GM19395 (cell line): ENCODE results near the gene CCDC13.
"Not testable (repeated sequence)": the region's sequence is repeated elsewhere in the genome, so short reads cannot be mapped to it uniquely, and the experiment has no call there.

ENCODE experiments used
- ATAC-seq: cut with Tn5 transposase; IDR thresholded peaks from one replicate; pipeline ENCODE4 v1.9.1; 2021; ENCODE audit warnings: mild to moderate bottlenecking, moderate library complexity; ENCODE audit not compliant: unreplicated experiment

CCDC13 gene, protein sequence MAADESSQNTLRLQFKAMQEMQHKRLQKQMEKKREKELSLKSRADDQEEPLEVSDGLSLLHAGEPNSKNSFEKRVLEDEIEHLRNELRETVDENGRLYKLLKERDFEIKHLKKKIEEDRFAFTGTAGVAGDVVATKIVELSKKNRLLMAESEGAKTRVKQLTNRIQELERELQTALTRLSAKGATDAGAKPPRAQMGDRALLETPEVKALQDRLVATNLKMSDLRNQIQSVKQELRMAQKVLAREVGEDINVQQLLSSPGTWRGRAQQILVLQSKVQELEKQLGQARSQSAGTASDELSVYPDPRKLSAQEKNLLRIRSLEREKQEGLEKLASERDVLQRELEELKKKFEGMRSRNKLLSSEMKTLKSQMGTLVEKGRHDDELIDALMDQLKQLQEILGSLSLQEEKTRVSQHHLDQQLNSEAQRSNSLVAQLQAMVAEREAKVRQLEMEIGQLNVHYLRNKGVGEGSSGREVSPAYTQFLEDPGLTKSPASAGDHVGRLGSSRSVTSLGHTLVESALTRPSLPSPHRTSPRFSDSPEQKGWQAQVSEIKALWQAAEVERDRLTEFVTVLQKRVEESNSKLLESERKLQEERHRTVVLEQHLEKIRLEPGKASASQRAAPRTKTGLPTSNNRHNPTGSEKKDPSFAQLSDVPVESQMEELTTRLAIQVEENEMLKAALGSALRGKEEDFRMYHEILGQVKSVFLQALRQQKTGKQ

DNA sequence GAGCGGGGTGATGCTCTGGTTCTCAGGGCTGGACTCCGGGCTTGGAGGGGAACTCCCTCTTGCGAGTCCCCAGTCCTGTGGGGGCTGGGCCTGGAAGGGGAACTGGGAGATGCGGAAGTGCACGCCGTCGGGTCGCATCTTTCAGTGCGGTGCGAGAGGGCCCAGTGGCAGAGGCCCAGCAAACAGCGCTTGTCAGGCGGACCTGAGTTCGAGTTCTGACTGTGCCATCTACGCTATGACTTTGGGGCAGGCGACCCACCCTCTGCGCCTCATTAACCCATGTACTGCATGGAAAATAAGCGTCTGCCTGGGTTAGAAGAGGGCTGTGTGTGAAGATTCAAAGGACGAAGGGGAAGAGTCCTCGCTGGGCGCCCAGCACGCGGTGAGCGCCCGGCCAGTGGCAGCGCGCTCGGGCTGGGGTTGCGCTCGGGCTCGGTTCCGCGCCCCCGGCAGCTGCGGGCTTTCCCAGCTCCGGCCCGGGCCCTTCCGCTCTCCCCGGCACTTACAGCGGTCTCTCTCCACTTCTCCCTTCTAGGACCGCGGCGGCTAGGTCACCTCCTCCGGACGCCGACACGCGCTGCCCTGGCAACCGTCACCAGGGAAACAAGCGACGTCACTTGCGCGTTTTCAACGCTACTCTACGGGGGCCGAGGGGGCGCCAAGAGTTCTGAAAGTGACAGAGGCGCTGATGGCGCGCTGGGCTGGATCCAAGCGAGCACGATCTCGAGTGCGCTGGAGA lies at the start of gene CCDC13:
Gene CCDC13 (minus strand): TSS at position 584 of the 739 bp plus-strand sequence. CDS start 14,908 bp downstream, outside the sequence.
- ATAC-seq, result peak; percentile 97

- ATAC-seq, result no peak
Measured at GRCh38 chr3:42822828-42823227, 49.8 kb upstream of the CCDC13 start.

DNA sequence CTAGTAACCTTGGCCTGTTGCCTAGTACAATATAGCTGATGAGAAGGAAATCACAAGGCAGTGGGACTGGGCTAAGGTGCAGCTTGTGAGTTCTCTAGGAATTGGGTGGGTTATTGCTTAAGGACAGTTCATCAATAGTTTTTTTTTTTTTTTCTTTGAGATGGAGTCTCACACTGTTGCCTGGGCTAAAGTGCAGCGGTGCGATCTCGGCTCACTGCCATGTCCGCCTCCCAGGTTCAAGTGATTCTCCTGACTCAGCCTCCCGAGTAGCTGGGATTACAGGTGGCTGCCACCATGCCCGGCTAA lies 47.6 kb upstream of the CCDC13 start:
- no peak for ATAC-seq

DNA sequence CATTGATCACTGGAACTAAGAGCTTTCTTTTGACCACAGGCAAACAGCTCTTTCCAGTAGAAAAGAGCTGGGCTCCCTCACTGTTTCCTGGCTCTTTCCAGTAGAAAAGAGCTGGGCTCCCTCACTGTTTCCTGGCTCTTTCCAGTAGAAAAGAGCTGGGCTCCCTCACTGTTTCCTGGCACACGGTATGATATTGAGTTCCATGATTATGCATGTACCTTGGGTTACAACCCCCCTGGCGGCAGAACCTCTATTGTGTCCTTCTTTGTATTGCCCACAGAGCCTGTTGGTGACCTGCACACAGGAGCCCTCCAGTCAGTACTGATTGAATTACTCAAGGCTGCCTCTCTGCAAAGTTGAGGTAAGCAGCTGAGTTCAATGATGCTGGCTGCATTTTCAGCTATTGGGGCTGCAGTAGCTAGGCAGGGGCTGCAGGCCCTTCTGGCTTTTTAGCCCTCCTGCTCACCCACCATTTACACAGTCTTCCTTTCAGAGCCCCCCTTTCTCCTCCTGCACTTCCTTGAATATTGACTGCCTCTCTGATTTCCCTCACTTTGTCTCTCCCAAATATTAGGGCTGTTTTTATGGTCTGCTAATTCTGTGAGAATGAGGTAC lies 46.4 kb upstream of the CCDC13 start:
- no peak for ATAC-seq

GRCh38 chr3:42815826-42816225 lies 42.8 kb upstream of the CCDC13 start:
- no peak for ATAC-seq

DNA sequence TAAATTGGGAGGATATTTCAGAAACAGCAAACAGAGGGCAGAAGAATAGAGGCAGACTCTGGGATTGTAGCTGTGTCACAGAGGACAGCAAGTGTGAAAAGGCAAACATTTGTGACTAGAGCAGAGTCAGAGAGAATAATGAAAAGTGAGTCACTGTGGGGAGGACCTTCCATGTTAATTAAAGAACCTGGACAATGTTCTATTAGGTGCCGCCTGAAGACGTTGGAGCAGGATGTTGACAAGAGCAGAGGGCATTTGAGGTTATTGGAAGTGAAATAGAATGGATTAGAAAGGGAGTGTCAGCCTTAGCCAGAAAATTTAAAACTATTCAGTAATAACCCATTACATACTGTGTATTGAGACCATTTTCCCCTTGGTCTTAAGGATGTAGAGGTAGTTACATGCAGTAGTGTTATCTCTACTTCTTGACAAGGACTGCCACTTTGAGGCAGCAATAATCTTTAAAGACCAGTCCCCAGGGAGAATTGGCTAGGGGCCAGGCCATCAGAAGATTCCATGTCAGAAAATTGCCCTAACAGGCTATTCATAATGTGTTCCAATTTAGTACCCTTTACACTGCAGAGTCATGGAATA lies 42.0 kb upstream of the CCDC13 start:
- ATAC-seq, result no peak

DNA sequence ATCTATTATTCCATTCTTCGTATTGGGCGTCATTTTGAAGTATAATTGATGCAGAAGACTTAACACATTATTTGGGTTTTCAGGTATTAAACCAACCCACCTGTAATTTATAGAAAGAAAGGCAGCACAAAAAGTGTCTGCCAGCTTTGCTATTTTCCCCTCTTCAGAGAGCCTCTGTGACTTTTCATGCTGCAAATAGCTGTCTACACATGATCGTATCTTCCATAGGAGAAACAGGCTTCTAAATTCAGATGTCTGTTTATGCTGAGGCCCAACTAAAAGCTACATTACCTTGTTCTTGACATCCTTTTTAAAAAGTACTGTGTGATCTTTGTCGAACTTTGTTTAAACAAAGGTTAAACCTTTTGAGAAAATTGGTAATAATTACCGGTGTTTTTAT lies 41.2 kb upstream of the CCDC13 start:
- no peak for ATAC-seq

GRCh38 chr3:42811118-42811883 lies 38.2 kb upstream of the CCDC13 start:
- ATAC-seq, result not testable (repeated sequence)

DNA sequence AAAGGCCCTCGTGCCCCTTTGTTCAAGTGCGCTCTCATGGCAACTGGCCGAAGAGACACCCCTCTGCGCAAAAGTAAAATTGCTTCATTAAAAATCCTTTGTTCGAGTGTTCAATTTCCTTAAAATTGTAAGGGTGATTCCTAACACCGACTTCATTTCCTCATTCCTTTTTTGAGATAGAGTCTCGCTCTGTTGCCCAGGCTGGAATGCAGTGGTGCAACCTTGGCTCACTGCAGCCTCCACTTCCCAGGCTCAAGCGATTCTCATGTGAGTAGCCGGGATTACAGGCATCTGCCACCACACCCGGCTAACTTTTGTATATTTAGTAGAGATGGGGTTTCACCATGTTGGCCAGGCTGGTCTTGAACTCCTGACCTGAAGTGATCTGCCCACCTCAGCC lies 37.7 kb upstream of the CCDC13 start:
- not testable (repeated sequence) for ATAC-seq

DNA sequence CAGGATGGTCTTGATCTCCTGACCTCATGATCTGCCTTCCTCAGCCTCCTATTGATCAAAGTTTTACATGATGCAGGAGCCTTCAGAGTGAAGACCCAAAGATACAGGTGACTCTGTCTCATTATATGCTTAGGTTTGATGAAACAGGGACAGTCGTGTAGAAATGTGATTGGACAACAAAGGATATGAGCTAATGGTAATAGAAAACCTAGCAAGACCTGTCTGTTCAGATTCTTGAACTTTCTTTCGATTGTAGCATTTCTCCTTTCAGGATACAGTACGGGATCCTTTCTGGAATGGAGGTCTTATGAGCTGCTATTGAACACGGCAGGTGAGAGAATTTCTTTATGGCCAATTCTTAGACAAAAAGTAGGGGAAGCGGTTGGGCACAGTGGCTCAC lies 36.1 kb upstream of the CCDC13 start, which contains the start of gene ACKR2:
Gene ACKR2 (plus strand): TSS at position 244 of the 400 bp plus-strand sequence. CDS start 55,058 bp downstream, outside the sequence.
- no peak for ATAC-seq

GRCh38 chr3:42807929-42808328 lies 34.9 kb upstream of the CCDC13 start:
- ATAC-seq, result no peak

GRCh38 chr3:42805141-42805821 lies 32.2 kb upstream of the CCDC13 start:
- ATAC-seq, result no peak

- ATAC-seq, result peak; percentile 33
Measured at GRCh38 chr3:42804831-42805132, 31.7 kb upstream of the CCDC13 start.

- ATAC-seq, result peak; percentile 98
Measured at GRCh38 chr3:42804106-42804830, 31.2 kb upstream of the CCDC13 start, which contains the start of gene HIGD1A. Gene HIGD1A (minus strand): TSS chr3:42804490. CDS start chr3:42794253, 10,237 bp downstream.

GRCh38 chr3:42803414-42804105 lies 30.5 kb upstream of the CCDC13 start:
- ATAC-seq, result peak; percentile 30

- no peak for ATAC-seq
Measured at GRCh38 chr3:42802876-42803413, 29.9 kb upstream of the CCDC13 start.

DNA sequence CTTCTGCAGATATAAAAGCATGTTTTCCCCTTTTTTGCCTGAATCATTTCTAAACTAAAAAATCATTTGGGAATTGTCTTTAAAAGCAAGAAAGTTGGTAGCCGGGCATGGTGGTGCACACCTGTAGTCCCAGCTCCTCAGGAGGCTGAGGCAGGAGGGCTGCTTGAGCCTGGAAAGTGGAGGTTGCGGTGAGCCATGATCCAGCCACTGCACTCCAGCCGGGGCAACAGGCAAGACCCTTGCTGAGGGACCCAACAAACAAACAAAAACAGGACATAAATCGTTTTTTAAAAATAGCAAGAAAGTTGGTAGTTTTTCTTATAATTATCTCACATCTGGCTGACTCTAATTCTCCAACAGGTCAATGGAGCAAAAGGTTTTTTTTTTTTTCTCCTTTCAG lies 28.7 kb upstream of the CCDC13 start:
- ATAC-seq, result no peak

- ATAC-seq, result no peak
Measured at GRCh38 chr3:42801048-42801620, 28.1 kb upstream of the CCDC13 start.
